SK-N-MC (cell line): ENCODE results near the gene TAS1R3.

Experiments
- EZH2 ChIP-seq: fragments of 200-600 bp; sonication (generic); IDR thresholded peaks from one replicate; pipeline ENCODE4 v1.6.1; 2017; ENCODE audit warnings: antibody characterized with exemption
- FOXP2 ChIP-seq: optimal IDR thresholded peaks from 2 replicates; pipeline ENCODE3; 2011; ENCODE audit warnings: mild to moderate bottlenecking, moderate library complexity; ENCODE audit not compliant: insufficient read depth; ENCODE audit errors: extremely low read length, control extremely low read depth
- POLR2AphosphoS5 ChIP-seq: IDR thresholded peaks from 2 replicates; pipeline ENCODE4 v1.6.1; 2012; ENCODE audit warnings: mild to moderate bottlenecking, low read depth, low read length, borderline replicate concordance

DNA sequence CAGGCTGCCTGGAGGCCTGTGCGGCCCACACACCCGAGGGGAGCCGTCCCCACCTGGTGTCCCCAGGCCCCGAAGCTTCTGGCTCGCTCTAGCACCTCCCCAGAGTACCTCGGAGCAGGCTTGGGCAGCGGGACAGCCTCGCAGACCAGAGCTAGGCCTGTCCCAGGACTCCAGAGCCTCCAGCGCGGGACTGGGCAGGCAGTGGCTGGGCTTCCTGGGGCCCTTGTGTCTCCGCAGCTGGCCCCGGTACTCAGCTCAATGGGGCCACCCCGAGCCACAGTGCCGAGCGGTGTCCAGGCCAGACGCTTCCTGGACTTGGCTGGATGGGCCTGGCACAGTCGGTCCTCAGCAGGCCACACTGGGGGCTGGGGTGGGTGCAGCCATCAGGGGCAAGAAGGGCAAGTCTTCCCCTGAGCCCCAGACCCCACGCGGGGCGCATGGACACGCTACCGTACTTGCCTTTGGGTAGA, 45.9 kb upstream of the TAS1R3 start:
- TF ChIP-seq FOXP2 (no peak), POLR2AphosphoS5 (no peak), EZH2 (no peak)
